Raji (cell line): ENCODE measurements around the gene MTHFD1.

Experiments
- POLR2A ChIP-seq: IDR thresholded peaks from 2 replicates; pipeline ENCODE4 v1.6.1; 2011; ENCODE audit warnings: low read depth, low read length, control low read depth; ENCODE audit not compliant: insufficient read depth

Gene MTHFD1

GRCh38 chr14:64463873-64464272 lies 75.7 kb downstream of the MTHFD1 start:
- no peak for TF ChIP-seq POLR2A

- TF ChIP-seq POLR2A: no peak
These were observed 76.5 kb downstream of the MTHFD1 start for GRCh38 chr14:64464651-64465050.

- no peak for TF ChIP-seq POLR2A
These were observed 77.2 kb downstream of the MTHFD1 start, which contains the start of gene AKAP5 for GRCh38 chr14:64465191-64465822. Gene AKAP5, plus strand, starts transcription at chr14:64465499. Its CDS starts 2,896 bp downstream, at chr14:64468395.

GRCh38 chr14:64465831-64466554 lies 77.8 kb downstream of the MTHFD1 start:
- TF ChIP-seq POLR2A: no peak

GRCh38 chr14:64467101-64467500 lies 78.9 kb downstream of the MTHFD1 start:
- no peak for TF ChIP-seq POLR2A

- TF ChIP-seq POLR2A: no peak
These were observed 79.4 kb downstream of the MTHFD1 start for GRCh38 chr14:64467566-64467965.

- no peak for TF ChIP-seq POLR2A
These were observed 80.3 kb downstream of the MTHFD1 start for GRCh38 chr14:64468451-64468850.

GRCh38 chr14:64474041-64474440 lies 85.9 kb downstream of the MTHFD1 start:
- no peak for TF ChIP-seq POLR2A

- no peak for TF ChIP-seq POLR2A
These were observed 86.5 kb downstream of the MTHFD1 start for GRCh38 chr14:64474698-64475097.

GRCh38 chr14:64475585-64476273 lies 87.6 kb downstream of the MTHFD1 start:
- TF ChIP-seq POLR2A: no peak

GRCh38 chr14:64476438-64476837 lies 88.3 kb downstream of the MTHFD1 start:
- TF ChIP-seq POLR2A: no peak

GRCh38 chr14:64478634-64479250 lies 90.6 kb downstream of the MTHFD1 start:
- no peak for TF ChIP-seq POLR2A

- TF ChIP-seq POLR2A: no peak
These were observed 100.5 kb downstream of the MTHFD1 start for GRCh38 chr14:64488590-64489099.

GRCh38 chr14:64491637-64492036 lies 103.5 kb downstream of the MTHFD1 start:
- TF ChIP-seq POLR2A: no peak

GRCh38 chr14:64493455-64493854 lies 105.3 kb downstream of the MTHFD1 start:
- TF ChIP-seq POLR2A: no peak
